HG03442 (cell line): ENCODE data around the gene CMKLR1.

Experiments
- ATAC-seq: cut with Tn5 transposase; IDR thresholded peaks from one replicate; pipeline ENCODE4 v1.9.1; 2021; ENCODE audit warnings: mild to moderate bottlenecking, moderate library complexity; ENCODE audit not compliant: unreplicated experiment

Gene CMKLR1

GRCh38 chr12:108270035-108270848 is 68.9 kb downstream of the CMKLR1 start:
- ATAC-seq, result no peak

GRCh38 chr12:108269224-108269623 is 69.9 kb downstream of the CMKLR1 start:
- ATAC-seq, result no peak

- ATAC-seq, result no peak
Measured at GRCh38 chr12:108268397-108268796, 70.7 kb downstream of the CMKLR1 start.

GRCh38 chr12:108267450-108267849 is 71.7 kb downstream of the CMKLR1 start:
- ATAC-seq, result no peak

- no peak for ATAC-seq
Measured at GRCh38 chr12:108266131-108266530, 73.0 kb downstream of the CMKLR1 start.

- ATAC-seq, result no peak
Measured at GRCh38 chr12:108265505-108265904, 73.6 kb downstream of the CMKLR1 start.

GRCh38 chr12:108260969-108261368 is 78.1 kb downstream of the CMKLR1 start:
- ATAC-seq, result no peak

- ATAC-seq, result no peak
Measured at GRCh38 chr12:108260039-108260438, 79.1 kb downstream of the CMKLR1 start.

- no peak for ATAC-seq
Measured at GRCh38 chr12:108257610-108258106, 81.5 kb downstream of the CMKLR1 start.

- no peak for ATAC-seq
Measured at GRCh38 chr12:108257004-108257403, 82.1 kb downstream of the CMKLR1 start.

- ATAC-seq, result no peak
Measured at GRCh38 chr12:108255252-108255602, 83.9 kb downstream of the CMKLR1 start.

GRCh38 chr12:108254517-108255251 is 84.4 kb downstream of the CMKLR1 start:
- ATAC-seq, result no peak

GRCh38 chr12:108254030-108254429 is 85.1 kb downstream of the CMKLR1 start:
- ATAC-seq, result no peak

GRCh38 chr12:108253540-108253939 is 85.6 kb downstream of the CMKLR1 start:
- no peak for ATAC-seq

- ATAC-seq, result no peak
Measured at GRCh38 chr12:108252523-108252922, 86.6 kb downstream of the CMKLR1 start.

GRCh38 chr12:108248011-108248410 is 91.1 kb downstream of the CMKLR1 start:
- no peak for ATAC-seq

GRCh38 chr12:108247130-108247529 is 92.0 kb downstream of the CMKLR1 start:
- no peak for ATAC-seq

GRCh38 chr12:108241986-108242703 is 97.0 kb downstream of the CMKLR1 start:
- ATAC-seq, result no peak

- no peak for ATAC-seq
Measured at GRCh38 chr12:108240928-108241327, 98.2 kb downstream of the CMKLR1 start.

- no peak for ATAC-seq
Measured at GRCh38 chr12:108240027-108240785, 98.9 kb downstream of the CMKLR1 start.

- no peak for ATAC-seq
Measured at GRCh38 chr12:108239378-108239777, 99.7 kb downstream of the CMKLR1 start.
